Activated CD4-positive, alpha-beta memory T cell treated with anti-CD3 and anti-CD28 coated beads, Interleukin-2, amount 10 ng/mL, durations not matched to agents 7 days and 5 days (primary cell): ENCODE data around the gene PLXNB3. TPM values are rescaled to one million over a fixed set of nuclear protein-coding genes. Genes with fewer than 3 reads are reported as not detected.
"Not testable (repeated sequence)": the region's sequence is repeated elsewhere in the genome, so short reads cannot be mapped to it uniquely, and the experiment has no call there.

ENCODE experiments used
- CTCF ChIA-PET: fragments of 350-600 bp; sonication (Branson Sonifier 250); formaldehyde crosslinking; loops from one replicate; lab custom pipeline; 2021; ENCODE audit warnings: antibody characterized with exemption, inconsistent platforms; lab: Charles Lee
- POLR2A ChIA-PET: fragments of 350-600 bp; sonication (Branson Sonifier 250); formaldehyde crosslinking; loops from one replicate; lab custom pipeline; 2021; ENCODE audit warnings: antibody characterized with exemption; lab: Charles Lee
- DNase-seq: peaks from one replicate; pipeline ENCODE4 v3.0.0-alpha.2; 2020
- H3K27ac Mint-ChIP-seq: one replicate; pipeline ENCODE4 v1.8.0; 2021; ENCODE audit warnings: mild to moderate bottlenecking, mixed read lengths
- H3K27me3 Mint-ChIP-seq: one replicate; pipeline ENCODE4 v1.8.0; 2021; ENCODE audit warnings: mixed read lengths
- H3K36me3 Mint-ChIP-seq: one replicate; pipeline ENCODE4 v1.8.0; 2021; ENCODE audit warnings: low read depth, mixed read lengths
- H3K4me1 Mint-ChIP-seq: one replicate; pipeline ENCODE4 v1.8.0; 2021; ENCODE audit warnings: mixed read lengths
- H3K4me3 Mint-ChIP-seq: one replicate; pipeline ENCODE4 v1.8.0; 2021; ENCODE audit warnings: mild to moderate bottlenecking, mixed read lengths
- H3K9me3 Mint-ChIP-seq: one replicate; pipeline ENCODE4 v1.8.0; 2021; ENCODE audit warnings: mixed read lengths
- total RNA-seq, 2 experiments: library from RNA; stranded (reverse); gene quantifications; one replicate each; pipeline ENCODE4 v1.2.3, GENCODE V29; 2021

PLXNB3 gene
- total RNA-seq, 2 experiments from 2014 or later: 0.18 to 0.58 TPM

- Mint-ChIP-seq H3K27me3 (peaks cover 22% of the 10 kb centered on the region), H3K4me1 (peaks cover 20% of the 10 kb centered on the region), H3K9me3 (no peaks in the 10 kb centered on the region), H3K27ac (no peak overlapping the region), H3K36me3 (no peaks in the 10 kb centered on the region), H3K4me3 (no peak overlapping the region)
- DNase-seq: no peak
- ChIA-PET CTCF (no interaction called here), POLR2A (no interaction called here)
Measured at GRCh38 chrX:153814591-153815315, 50.7 kb downstream of the PLXNB3 start.

- ChIA-PET POLR2A (interaction anchor here (0.7 kb wide), 1 partner anchor 8 kb away, joined by 3 read pairs; no protein-coding TSS in a partner anchor), CTCF (interaction anchor here (0.6 to 0.8 kb wide), 2 partner anchors 9 to 22 kb away, joined by 3 read pairs; partner anchors contain the start of gene SSR4)
- Mint-ChIP-seq H3K27ac (peak overlapping the region; percentile 45), H3K27me3 (peaks cover 19% of the 10 kb centered on the region), H3K36me3 (no peaks in the 10 kb centered on the region), H3K9me3 (no peaks in the 10 kb centered on the region), H3K4me1 (peaks cover 35% of the 10 kb centered on the region), H3K4me3 (no peak overlapping the region)
- DNase-seq: peak; percentile 65
Measured at GRCh38 chrX:153816831-153817690, 53.0 kb downstream of the PLXNB3 start.

GRCh38 chrX:153818064-153818463 lies 54.0 kb downstream of the PLXNB3 start:
- H3K27ac Mint-ChIP-seq, H3K9me3 Mint-ChIP-seq, H3K4me3 Mint-ChIP-seq, DNase-seq, H3K36me3 Mint-ChIP-seq, POLR2A ChIA-PET: not testable (repeated sequence)
- Mint-ChIP-seq H3K4me1 (peaks cover 42% of the 10 kb centered on the region), H3K27me3 (peaks cover 14% of the 10 kb centered on the region)
- CTCF ChIA-PET: interaction anchor here (0.7 to 0.8 kb wide), 2 partner anchors 7 to 23 kb away, joined by 3 read pairs; partner anchors contain the start of gene SSR4

GRCh38 chrX:153818571-153819383 lies 54.7 kb downstream of the PLXNB3 start:
- peak; percentile 55 for DNase-seq
- Mint-ChIP-seq H3K27ac (no peak overlapping the region), H3K4me3 (peak overlapping the region; percentile 32), H3K27me3 (peaks cover 15% of the 10 kb centered on the region), H3K9me3 (no peaks in the 10 kb centered on the region), H3K36me3 (no peaks in the 10 kb centered on the region), H3K4me1 (peaks cover 42% of the 10 kb centered on the region)
- POLR2A ChIA-PET: interaction anchor here (1.0 to 1.6 kb wide), 2 partner anchors 10 to 82 kb away, joined by 3 to 5 read pairs; no protein-coding TSS in a partner anchor
- CTCF ChIA-PET: interaction anchor here (0.7 kb wide), 1 partner anchor 8 kb away, joined by 3 read pairs; no protein-coding TSS in a partner anchor

GRCh38 chrX:153819384-153820040 lies 55.5 kb downstream of the PLXNB3 start:
- Mint-ChIP-seq H3K4me3 (peak overlapping the region; percentile 32), H3K27ac (no peak overlapping the region), H3K9me3 (no peaks in the 10 kb centered on the region)

GRCh38 chrX:153820601-153821000 lies 56.6 kb downstream of the PLXNB3 start:
- ChIA-PET CTCF (no interaction called here), POLR2A (no interaction called here)
- Mint-ChIP-seq H3K27ac (no peak overlapping the region), H3K4me1 (peaks cover 38% of the 10 kb centered on the region), H3K9me3 (no peaks in the 10 kb centered on the region), H3K4me3 (no peak overlapping the region), H3K36me3 (no peaks in the 10 kb centered on the region), H3K27me3 (peaks cover 9% of the 10 kb centered on the region)
- DNase-seq: no peak

More at GRCh38 chrX:153819384-153820040, 55.5 kb downstream of the PLXNB3 start:
- CTCF ChIA-PET: no interaction called here
- Mint-ChIP-seq H3K36me3 (no peaks in the 10 kb centered on the region), H3K27me3 (peaks cover 16% of the 10 kb centered on the region), H3K4me1 (peaks cover 42% of the 10 kb centered on the region)
- no peak for DNase-seq
- POLR2A ChIA-PET: interaction anchor here (1.0 to 1.6 kb wide), 2 partner anchors 11 to 81 kb away, joined by 3 to 5 read pairs; no protein-coding TSS in a partner anchor

GRCh38 chrX:153821066-153821465 lies 57.0 kb downstream of the PLXNB3 start:
- DNase-seq: no peak
- Mint-ChIP-seq H3K9me3 (no peaks in the 10 kb centered on the region), H3K4me3 (no peak overlapping the region), H3K36me3 (no peaks in the 10 kb centered on the region), H3K27ac (no peak overlapping the region), H3K27me3 (peaks cover 9% of the 10 kb centered on the region), H3K4me1 (peaks cover 38% of the 10 kb centered on the region)
- ChIA-PET CTCF (no interaction called here), POLR2A (no interaction called here)

GRCh38 chrX:153824348-153824747 lies 60.3 kb downstream of the PLXNB3 start:
- Mint-ChIP-seq H3K4me3 (no peak overlapping the region), H3K27me3 (peaks cover 19% of the 10 kb centered on the region), H3K36me3 (no peaks in the 10 kb centered on the region), H3K27ac (no peak overlapping the region), H3K4me1 (peaks cover 31% of the 10 kb centered on the region), H3K9me3 (no peaks in the 10 kb centered on the region)
- CTCF ChIA-PET: no interaction called here
- POLR2A ChIA-PET: no interaction called here
- no peak for DNase-seq

- Mint-ChIP-seq H3K9me3 (no peaks in the 10 kb centered on the region), H3K36me3 (no peaks in the 10 kb centered on the region), H3K4me3 (no peak overlapping the region), H3K27me3 (peaks cover 20% of the 10 kb centered on the region), H3K4me1 (peaks cover 31% of the 10 kb centered on the region), H3K27ac (no peak overlapping the region)
- CTCF ChIA-PET: no interaction called here
- no peak for DNase-seq
- POLR2A ChIA-PET: no interaction called here
Measured at GRCh38 chrX:153825042-153825441, 61.0 kb downstream of the PLXNB3 start.

Other genes with a start within 250 kb of the PLXNB3 start
- gene ATP2B3, start 246.6 kb upstream of the PLXNB3 start, total RNA-seq: not detected
- 10 to 100 TPM; 21.1 to 21.8 TPM for gene CCNQ, start 165.1 kb upstream of the PLXNB3 start, total RNA-seq
- gene DUSP9, start 117.0 kb upstream of the PLXNB3 start, total RNA-seq: not detected
- gene PNCK, start 90.4 kb upstream of the PLXNB3 start, total RNA-seq: under 1 TPM; 0.60 to 0.96 TPM
- 1 to 10 TPM; 2.9 to 3.0 TPM for gene SLC6A8, start 76.3 kb upstream of the PLXNB3 start, total RNA-seq
- 100 to 1,000 TPM; 162 TPM for gene BCAP31, start 39.9 kb upstream of the PLXNB3 start, total RNA-seq
- gene ABCD1, start 39.4 kb upstream of the PLXNB3 start, total RNA-seq: 10 to 100 TPM; 16.5 to 17.6 TPM
- not detected for gene SRPK3, start 16.8 kb downstream of the PLXNB3 start, total RNA-seq
- 10 to 100 TPM; 62.4 to 64.8 TPM for gene IDH3G, start 30.1 kb downstream of the PLXNB3 start, total RNA-seq
- 100 to 1,000 TPM; 247 to 250 TPM for gene SSR4, start 30.4 kb downstream of the PLXNB3 start, total RNA-seq
- 1 to 10 TPM in 1 of 2 experiments, under 1 TPM in 1; 0.88 to 1.1 TPM for gene PDZD4, start 66.3 kb downstream of the PLXNB3 start, total RNA-seq
- 1 to 10 TPM; 4.2 to 5.2 TPM for gene L1CAM, start 121.9 kb downstream of the PLXNB3 start, total RNA-seq
- not detected for gene AVPR2, start 140.4 kb downstream of the PLXNB3 start, total RNA-seq
- 100 to 1,000 TPM; 262 to 267 TPM for gene ARHGAP4, start 162.0 kb downstream of the PLXNB3 start, total RNA-seq
- 10 to 100 TPM; 63.1 to 63.7 TPM for gene NAA10, start 170.8 kb downstream of the PLXNB3 start, total RNA-seq
- 10 to 100 TPM; 12.1 to 12.8 TPM for gene RENBP, start 180.4 kb downstream of the PLXNB3 start, total RNA-seq
- 10 to 100 TPM; 88.3 to 93.1 TPM for gene HCFC1, start 207.6 kb downstream of the PLXNB3 start, total RNA-seq
- 10 to 100 TPM in 1 of 2 experiments, 1 to 10 TPM in 1; 9.9 to 12.6 TPM for gene TMEM187, start 208.5 kb downstream of the PLXNB3 start, total RNA-seq